Measurements from ENCODE around the gene XXYLT1. TPM values are rescaled to one million over a fixed set of nuclear protein-coding genes. Genes with fewer than 3 reads are reported as not detected.

XXYLT1 gene
- total and polyA plus RNA-seq, 2 of the 4 experiments (the other 2 are of a cell fraction), result 14.7 to 18.1 TPM

GRCh38 chr3:195135917-195136316, 135.0 kb downstream of the XXYLT1 start:
- Histone ChIP-seq H3K56ac (ENCODE audit: extremely low read depth, insufficient read depth, low read length) (no peak overlapping the region), H2BK5ac (ENCODE audit: low read depth, low read length, poor library complexity, severe bottlenecking) (no peak overlapping the region), H3K18ac (ENCODE audit: low read depth, low read length) (no peak overlapping the region), H4K91ac (ENCODE audit: insufficient read depth, low read depth, low read length) (no peak overlapping the region), H3K4ac (ENCODE audit: low read depth, low read length) (no peak overlapping the region), H3K27me3 (ENCODE audit: control insufficient read depth, insufficient read depth, low read length) (no peaks in the 10 kb centered on the region), H3K9ac (ENCODE audit: low read depth, low read length) (no peak overlapping the region), H2AK5ac (ENCODE audit: low read depth, low read length) (no peak overlapping the region), H2AK9ac (replicated peaks; ENCODE audit: low read depth, low read length, poor library complexity) (no peak overlapping the region), H3K4me2 (ENCODE audit: low read depth, low read length) (no peak overlapping the region), H4K8ac (ENCODE audit: low read depth in 2 of 2, low read length in 2 of 2) (no peak overlapping the region), H3K4me3 (ENCODE audit: insufficient read depth, low read depth, low read length) (no peak overlapping the region), H2BK15ac (ENCODE audit: low read depth, low read length) (no peak overlapping the region), H2AFZ (replicated peaks; ENCODE audit: low read length, poor library complexity) (no peak overlapping the region), H4K5ac (ENCODE audit: low read depth, low read length) (no peak overlapping the region), H3K23ac (ENCODE audit: low read depth, low read length) (no peak overlapping the region), H3K14ac (replicated peaks; ENCODE audit: low read depth, low read length) (no peak overlapping the region), H2BK120ac (ENCODE audit: low read depth, low read length) (no peak overlapping the region), H3K27ac (ENCODE audit: insufficient read depth, low read length) (no peak overlapping the region), H3K9me1 (ENCODE audit: insufficient read depth, low read length) (no peaks in the 10 kb centered on the region), H3K9me3 (ENCODE audit: control insufficient read depth, insufficient read depth, low read length) (no peaks in the 10 kb centered on the region; the same call in 1 of the 2 replicates), H3K36me3 (ENCODE audit: control insufficient read depth, insufficient read depth, low read length) (0 out of 2 replicates have a peak, but pooled peaks cover 2% of the 10 kb centered on the region), H2BK20ac (ENCODE audit: low read depth, low read length) (no peak overlapping the region), H3K4me1 (ENCODE audit: control insufficient read depth, insufficient read depth, low read length) (peaks cover 4% of the 10 kb centered on the region), H3K79me1 (ENCODE audit: low read depth in 1 of 2, low read length in 2 of 2) (peaks cover 4 to 14% of the 10 kb centered on the region in 2 experiments; a peak in 1 of 4 replicates), H4K20me1 (ENCODE audit: insufficient read depth, low read length) (no peaks in the 10 kb centered on the region)
- ChIA-PET CTCF (no interaction called here), POLR2A (ENCODE audit: unreplicated experiment) (interaction anchor here (0.6 kb wide), 1 partner anchor 37 kb away, joined by 3 read pairs; no protein-coding TSS in a partner anchor)
- no peak for ATAC-seq (ENCODE audit: low read depth)
- DNase-seq, result no peak
- intact Hi-C loops (cut with micrococcal nuclease), result no loop called here
- TF ChIP-seq RAD21 (IDR thresholded peaks at IDR 0.05; ENCODE audit: low read length) (no peak), CHD1 (IDR thresholded peaks at IDR 0.05; ENCODE audit: low read depth, low read length) (no peak), RFX5 (IDR thresholded peaks at IDR 0.05; ENCODE audit: low read depth, low read length) (no peak), MAFK (IDR thresholded peaks at IDR 0.05; ENCODE audit: low read depth, low read length) (no peak), RCOR1 (IDR thresholded peaks at IDR 0.05; ENCODE audit: insufficient replicate concordance, low read length) (no peak)
- no TSS peak for BruUV-seq (replicated peaks)
- no CpG with 5 or more reads among the region's 8 CpGs for WGBS, 2 experiments (ENCODE audit: extremely low coverage in 2 of 2, insufficient read length in 1 of 2)
- in situ Hi-C loops (cut with MboI; ENCODE audit: low sequenced_read_pairs), result no loop called here
- dilution Hi-C loops (cut with HindIII; ENCODE audit: low sequenced_read_pairs, unreplicated experiment), result no loop called here

All from IMR-90 (cell line).